ENCODE data around the gene COA1. TPM values are rescaled to one million over a fixed set of nuclear protein-coding genes. Genes with fewer than 3 reads are reported as not detected.
"Not testable (repeated sequence)": the region's sequence is repeated elsewhere in the genome, so short reads cannot be mapped to it uniquely, and the experiment has no call there.

Gene COA1
- total RNA-seq, 2 experiments from 2014 or later, result 78.9 to 79.6 TPM

DNA sequence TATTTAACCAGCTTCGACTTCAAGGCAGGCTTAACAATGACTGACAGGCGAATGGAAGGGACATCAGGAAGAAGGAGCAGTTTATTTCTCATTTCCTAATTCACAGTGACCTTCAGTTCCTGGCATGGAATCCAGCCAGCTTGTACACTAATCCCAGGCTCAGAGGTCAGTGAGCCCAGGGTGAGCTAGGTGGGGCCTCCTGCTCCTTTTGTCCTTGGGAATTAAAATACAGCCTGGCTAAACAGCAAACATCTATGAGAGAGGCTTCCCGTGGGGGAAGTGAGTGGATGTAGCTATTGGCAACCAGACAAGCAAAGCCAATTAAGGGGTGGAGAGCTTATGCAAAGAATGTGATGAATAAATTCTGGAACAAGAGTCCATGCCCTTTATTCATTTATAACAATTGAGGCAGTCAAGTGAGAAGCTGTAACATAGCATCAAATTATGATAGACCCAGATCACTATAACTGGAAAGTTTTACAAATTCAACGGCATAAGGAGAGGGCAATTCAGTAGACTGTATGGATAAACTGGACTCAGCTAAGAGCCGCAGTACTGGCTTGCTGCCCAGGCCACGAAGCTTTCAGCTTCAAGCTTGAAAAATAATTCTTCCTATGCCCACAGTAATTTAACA is 89.3 kb downstream of the COA1 start:
- Mint-ChIP-seq H3K4me1 (ENCODE audit: low read depth) (peaks cover 77% of the 10 kb centered on the region), H3K9me3 (no peaks in the 10 kb centered on the region), H3K27ac (peak overlapping the region; percentile 60), H3K27me3 (no peaks in the 10 kb centered on the region), H3K36me3 (peaks cover 63% of the 10 kb centered on the region), H3K4me3 (no peak overlapping the region)
- ChIA-PET CTCF (interaction anchor here (1.2 to 6.3 kb wide), 6 partner anchors 8 to 60 kb away, joined by 3 to 50 read pairs (median 4); partner anchors contain the start of gene STK17A), POLR2A (interaction anchor here (2.3 kb wide), 1 partner anchor 9 kb away, joined by 13 read pairs; no protein-coding TSS in a partner anchor)
- intact Hi-C loops (cut with micrococcal nuclease), result no loop called here
- DNase-seq, result no peak

DNA sequence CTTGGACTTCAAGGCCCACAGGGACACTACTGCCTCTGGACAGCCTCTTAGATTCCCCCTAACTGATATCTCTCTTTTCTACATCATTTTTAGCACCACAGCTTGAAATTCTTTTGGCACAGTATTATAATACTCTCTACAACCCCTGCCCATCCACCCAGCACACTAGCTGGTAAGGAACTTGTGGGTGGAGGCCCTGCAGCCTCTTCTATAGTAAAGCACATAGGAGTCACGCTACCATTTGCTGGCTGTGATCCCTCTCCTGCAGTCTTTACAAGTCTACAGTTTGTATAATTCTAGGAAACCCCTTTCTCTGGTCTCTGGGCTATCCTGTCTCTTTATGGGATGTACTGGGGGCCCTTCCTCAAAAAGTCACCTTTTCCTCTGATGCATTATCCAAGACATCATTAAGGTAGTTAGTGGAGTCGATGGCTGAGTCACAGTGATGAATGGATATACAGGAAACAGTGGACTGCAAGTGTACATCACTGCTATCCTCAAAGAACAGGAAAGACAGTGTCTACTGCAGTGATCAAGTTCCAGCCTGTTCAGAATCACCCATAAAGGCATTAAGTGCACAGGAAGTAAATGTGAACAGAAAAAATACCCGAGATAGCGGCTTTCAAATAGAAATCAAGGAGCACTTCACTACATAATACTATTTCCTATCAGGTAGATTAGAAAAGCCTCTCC is 92.1 kb downstream of the COA1 start:
- ChIA-PET POLR2A (interaction anchor here (2.3 kb wide), 1 partner anchor 11 kb away, joined by 13 read pairs; no protein-coding TSS in a partner anchor), CTCF (interaction anchor here (1.8 to 6.3 kb wide), 2 partner anchors 55 to 63 kb away, joined by 6 to 50 read pairs; partner anchors contain the start of gene STK17A)
- DNase-seq, result no peak
- peaks cover 73% of the 10 kb centered on the region for H3K4me1 Mint-ChIP-seq (ENCODE audit: low read depth)
- no peaks in the 10 kb centered on the region for H3K9me3 Mint-ChIP-seq
- H3K4me3 Mint-ChIP-seq, result no peak overlapping the region
- H3K27ac Mint-ChIP-seq, result peak overlapping the region; percentile 81
- intact Hi-C loops (cut with micrococcal nuclease), result no loop called here
- H3K27me3 Mint-ChIP-seq, result no peaks in the 10 kb centered on the region
- H3K36me3 Mint-ChIP-seq, result peaks cover 67% of the 10 kb centered on the region

DNA sequence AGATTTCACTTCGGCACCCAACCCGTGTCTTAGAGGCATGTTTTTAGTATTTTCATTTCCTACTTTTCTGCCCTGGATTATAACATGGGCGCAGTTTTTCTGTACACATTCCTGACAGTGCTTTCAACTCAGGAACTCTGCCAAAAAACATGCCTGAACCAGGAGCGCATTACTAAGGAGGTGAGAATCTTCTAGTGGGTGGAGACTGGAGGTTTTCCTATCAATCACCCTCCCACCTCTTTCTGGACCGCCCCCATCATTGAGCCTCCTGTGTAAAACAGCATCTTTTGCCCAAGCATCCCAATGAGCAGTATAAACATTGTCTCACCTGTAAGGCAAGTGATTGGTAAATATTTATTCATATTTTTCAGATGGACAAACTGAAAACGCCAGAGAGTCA is 93.2 kb downstream of the COA1 start:
- no peak for DNase-seq
- Mint-ChIP-seq H3K27ac (peak overlapping the region; percentile 18), H3K36me3 (peaks cover 75% of the 10 kb centered on the region), H3K9me3 (no peaks in the 10 kb centered on the region), H3K27me3 (no peaks in the 10 kb centered on the region), H3K4me1 (ENCODE audit: low read depth) (peaks cover 81% of the 10 kb centered on the region), H3K4me3 (no peak overlapping the region)
- intact Hi-C loops (cut with micrococcal nuclease), result no loop called here
- POLR2A ChIA-PET, result no interaction called here
- CTCF ChIA-PET, result interaction anchor here (1.0 kb wide), 1 partner anchor 53 kb away, joined by 4 read pairs; the partner anchor contains the start of gene STK17A

DNA sequence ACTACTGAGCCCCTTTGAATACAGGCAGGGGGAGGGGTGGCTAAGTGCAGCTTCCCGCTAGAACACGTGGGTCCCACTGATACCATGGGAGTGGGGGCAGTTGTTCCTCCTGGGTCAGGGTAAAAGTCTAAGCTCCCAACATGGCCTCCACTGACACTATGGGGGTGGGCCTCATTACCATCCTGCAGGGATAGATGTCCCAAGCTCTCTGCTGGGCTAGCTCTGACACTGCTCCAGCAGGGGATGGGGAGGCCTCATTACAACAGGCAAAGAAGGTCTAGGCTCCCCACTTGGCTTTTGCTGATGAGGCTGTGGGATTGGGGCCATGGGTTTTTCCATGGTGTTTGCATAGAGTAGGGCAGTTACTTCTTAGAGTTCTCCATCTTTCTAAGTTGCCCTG is 94.9 kb downstream of the COA1 start:
- no peak for DNase-seq
- Mint-ChIP-seq H3K4me3 (no peak overlapping the region), H3K27me3 (no peaks in the 10 kb centered on the region), H3K27ac (peak overlapping the region; percentile 29), H3K9me3 (no peaks in the 10 kb centered on the region), H3K4me1 (ENCODE audit: low read depth) (peaks cover 77% of the 10 kb centered on the region), H3K36me3 (peaks cover 71% of the 10 kb centered on the region)
- ChIA-PET POLR2A (no interaction called here), CTCF (interaction anchor here (0.8 to 1.5 kb wide), 3 partner anchors 11 to 65 kb away, joined by 3 to 5 read pairs (median 4); partner anchors contain the start of gene STK17A)
- intact Hi-C loops (cut with micrococcal nuclease), result no loop called here

DNA sequence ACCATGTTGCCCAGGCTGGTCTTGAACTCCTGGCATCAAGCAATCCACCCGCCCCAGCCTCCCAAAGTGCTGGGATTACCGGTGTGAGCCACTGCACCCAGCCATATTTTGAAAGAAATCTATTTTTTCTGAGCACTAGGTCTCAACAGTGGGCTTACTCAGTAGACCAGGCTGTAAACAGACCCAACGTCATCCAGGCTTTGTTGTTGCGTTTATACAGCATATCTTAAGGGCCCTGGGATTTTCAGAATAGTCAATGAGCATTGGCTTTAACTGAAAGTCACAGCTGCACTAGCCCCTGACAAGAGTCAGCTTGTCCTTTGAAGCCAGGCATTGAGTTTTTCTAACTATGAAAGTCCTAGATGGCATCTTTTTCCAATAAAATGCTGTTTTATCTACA is 96.6 kb downstream of the COA1 start:
- H3K9me3 Mint-ChIP-seq, result no peaks in the 10 kb centered on the region
- H3K36me3 Mint-ChIP-seq, result peaks cover 77% of the 10 kb centered on the region
- POLR2A ChIA-PET, result no interaction called here
- no peak for DNase-seq
- intact Hi-C loops (cut with micrococcal nuclease), result no loop called here
- H3K27me3 Mint-ChIP-seq, result no peaks in the 10 kb centered on the region
- H3K27ac Mint-ChIP-seq, result peak overlapping the region; percentile 23
- H3K4me1 Mint-ChIP-seq (ENCODE audit: low read depth), result peaks cover 79% of the 10 kb centered on the region
- H3K4me3 Mint-ChIP-seq, result no peak overlapping the region
- CTCF ChIA-PET, result interaction anchor here (0.8 to 2.4 kb wide), 5 partner anchors 15 to 73 kb away, joined by 3 to 15 read pairs (median 3); partner anchors contain the start of gene STK17A

DNA sequence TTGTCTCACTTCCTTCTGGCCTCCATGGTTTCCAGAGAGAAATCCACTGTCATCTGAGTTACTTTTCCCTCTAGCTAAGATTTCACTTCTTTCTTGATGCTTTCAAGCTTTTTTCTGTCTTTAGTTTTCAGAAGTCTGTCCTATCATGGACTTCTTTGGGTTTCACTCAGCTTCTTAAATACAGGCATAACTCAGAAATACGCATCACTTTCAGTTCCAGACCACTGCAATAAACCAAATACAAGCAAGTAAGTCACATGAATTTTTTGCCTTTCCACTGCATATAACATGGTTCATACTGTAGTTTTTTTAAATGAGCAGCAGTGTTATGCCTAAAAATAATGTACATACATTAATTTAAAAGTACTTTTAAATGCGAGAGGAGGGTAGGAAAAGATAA is 97.8 kb downstream of the COA1 start:
- Mint-ChIP-seq H3K27me3 (no peaks in the 10 kb centered on the region), H3K9me3 (no peaks in the 10 kb centered on the region), H3K36me3 (peaks cover 75% of the 10 kb centered on the region), H3K4me3 (no peak overlapping the region), H3K4me1 (ENCODE audit: low read depth) (peaks cover 78% of the 10 kb centered on the region), H3K27ac (peak overlapping the region; percentile 60)
- ChIA-PET CTCF (interaction anchor here (1.0 to 2.4 kb wide), 5 partner anchors 19 to 74 kb away, joined by 3 to 15 read pairs (median 4); partner anchors contain the start of gene STK17A), POLR2A (no interaction called here)
- intact Hi-C loops (cut with micrococcal nuclease), result no loop called here
- DNase-seq, result no peak

DNA sequence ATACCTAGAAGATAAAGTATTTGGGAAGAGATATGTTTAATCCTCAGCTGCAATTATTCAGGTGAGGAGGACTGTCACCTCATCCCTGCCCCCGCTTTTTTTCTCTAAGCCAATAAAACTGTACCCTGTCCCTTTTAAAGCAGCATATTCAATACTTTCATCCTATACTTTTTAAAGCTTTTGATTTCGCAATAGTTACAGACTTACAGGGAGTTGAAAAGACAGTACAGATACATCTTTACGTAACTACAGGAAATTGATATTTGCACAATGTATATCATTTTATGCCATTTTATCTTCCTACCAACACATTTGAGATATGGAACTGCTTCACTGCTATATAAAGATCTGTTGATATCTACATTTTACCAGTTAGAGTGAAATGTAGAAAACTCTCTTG is 98.8 kb downstream of the COA1 start:
- peaks cover 79% of the 10 kb centered on the region for H3K36me3 Mint-ChIP-seq

DNA sequence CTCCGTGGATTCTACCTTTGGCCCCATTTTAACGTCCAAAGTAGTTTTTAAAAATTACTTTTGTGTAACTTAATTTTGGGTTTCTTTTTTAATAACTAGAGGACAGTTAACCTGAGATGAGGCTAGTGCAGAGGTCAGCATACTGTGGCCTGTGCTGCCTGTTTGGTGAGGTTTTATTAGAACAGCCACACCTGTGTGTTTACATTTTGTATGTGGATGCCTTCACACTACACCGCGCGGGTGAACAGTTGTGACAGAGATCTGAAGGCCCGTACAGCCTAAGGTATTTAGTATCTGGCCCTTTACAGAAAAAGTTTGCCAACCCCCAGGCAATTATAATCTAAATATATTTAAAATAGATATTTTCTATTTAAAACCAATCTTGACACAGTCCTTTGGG is 99.5 kb downstream of the COA1 start:
- no peaks in the 10 kb centered on the region for H3K27me3 Mint-ChIP-seq
- ChIA-PET CTCF (interaction anchor here (1.1 to 1.4 kb wide), 2 partner anchors 20 to 47 kb away, joined by 4 to 7 read pairs; partner anchors contain the start of gene STK17A), POLR2A (interaction anchor here (0.5 to 1.3 kb wide), 3 partner anchors 40 to 1621 kb away, joined by 3 to 5 read pairs (median 4); partner anchors contain the start of gene STK17A)
- intact Hi-C loops (cut with micrococcal nuclease), result no loop called here
- no peak for DNase-seq
- H3K27ac Mint-ChIP-seq, result no peak overlapping the region
- H3K4me3 Mint-ChIP-seq, result no peak overlapping the region
- H3K4me1 Mint-ChIP-seq (ENCODE audit: low read depth), result peaks cover 82% of the 10 kb centered on the region
- peaks cover 77% of the 10 kb centered on the region for H3K36me3 Mint-ChIP-seq
- H3K9me3 Mint-ChIP-seq, result no peaks in the 10 kb centered on the region

More for the DNA sequence above, 98.8 kb downstream of the COA1 start:
- Mint-ChIP-seq H3K27me3 (no peaks in the 10 kb centered on the region), H3K27ac (peak overlapping the region; percentile 60), H3K4me3 (no peak overlapping the region), H3K9me3 (no peaks in the 10 kb centered on the region), H3K4me1 (ENCODE audit: low read depth) (peaks cover 78% of the 10 kb centered on the region)
- ChIA-PET POLR2A (interaction anchor here (0.6 kb wide), 1 partner anchor 47 kb away, joined by 3 read pairs; the partner anchor contains the start of gene STK17A), CTCF (interaction anchor here (1.1 to 1.5 kb wide), 3 partner anchors 20 to 69 kb away, joined by 4 to 7 read pairs (median 5); partner anchors contain the start of gene STK17A)
- DNase-seq, result no peak
- intact Hi-C loops (cut with micrococcal nuclease), result no loop called here

DNA sequence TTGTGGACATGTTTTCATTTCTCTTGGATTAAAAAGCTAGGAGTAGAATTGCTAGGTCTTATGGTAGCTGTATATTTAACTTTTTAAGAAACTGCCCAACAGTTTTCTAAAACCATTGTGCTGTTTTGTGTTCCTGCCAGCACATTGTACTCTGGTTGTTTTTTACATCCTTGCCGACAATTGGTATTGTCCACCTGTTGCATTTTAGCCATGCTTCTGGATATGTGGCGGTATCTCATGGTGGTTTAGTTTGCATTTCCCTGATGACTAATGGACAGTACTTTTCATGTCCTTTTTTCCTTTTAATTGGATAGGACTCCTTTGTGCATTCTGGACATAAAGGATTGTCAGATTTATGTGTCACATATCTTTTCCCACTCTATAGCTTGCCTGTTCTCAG is 100.9 kb downstream of the COA1 start:
- H3K27me3 Mint-ChIP-seq, result no peaks in the 10 kb centered on the region
- H3K27ac Mint-ChIP-seq, result peak overlapping the region; percentile 16
- H3K4me1 Mint-ChIP-seq (ENCODE audit: low read depth), result peaks cover 86% of the 10 kb centered on the region
- DNase-seq, result no peak
- H3K36me3 Mint-ChIP-seq, result peaks cover 75% of the 10 kb centered on the region
- no peaks in the 10 kb centered on the region for H3K9me3 Mint-ChIP-seq
- CTCF ChIA-PET, result interaction anchor here (0.7 to 4.0 kb wide), 5 partner anchors 11 to 72 kb away, joined by 3 to 42 read pairs (median 5); partner anchors contain the start of gene STK17A
- intact Hi-C loops (cut with micrococcal nuclease), result no loop called here
- POLR2A ChIA-PET, result interaction anchor here (1.0 to 1.4 kb wide), 2 partner anchors 19 to 46 kb away, joined by 3 read pairs; partner anchors contain the start of gene STK17A
- no peak overlapping the region for H3K4me3 Mint-ChIP-seq

DNA sequence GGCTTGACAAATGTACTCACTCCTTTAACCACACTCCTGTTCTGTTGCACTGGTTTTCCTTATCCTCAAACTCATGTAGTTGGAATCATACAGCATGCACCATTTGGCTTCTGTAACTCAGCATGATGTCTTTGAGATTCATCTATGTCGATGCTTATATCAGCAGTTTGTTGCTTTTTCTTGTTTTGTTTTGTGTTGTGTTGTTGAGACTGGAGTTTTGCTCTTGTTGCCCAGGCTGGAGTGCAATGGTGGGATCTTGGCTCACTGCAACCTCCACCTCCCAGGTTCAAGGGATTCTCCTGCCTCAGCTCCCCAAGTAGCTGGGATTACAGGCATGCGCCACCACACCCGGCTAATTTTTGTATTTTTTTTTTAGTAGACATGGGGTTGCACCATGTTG is 101.5 kb downstream of the COA1 start:
- peak overlapping the region; percentile 35 for H3K27ac Mint-ChIP-seq
- peaks cover 74% of the 10 kb centered on the region for H3K36me3 Mint-ChIP-seq
- peaks cover 86% of the 10 kb centered on the region for H3K4me1 Mint-ChIP-seq (ENCODE audit: low read depth)
- H3K9me3 Mint-ChIP-seq; DNase-seq; intact Hi-C loops (cut with micrococcal nuclease); H3K27me3 Mint-ChIP-seq; H3K4me3 Mint-ChIP-seq: not testable (repeated sequence)
- POLR2A ChIA-PET, result interaction anchor here (1.0 kb wide), 1 partner anchor 45 kb away, joined by 3 read pairs; the partner anchor contains the start of gene STK17A
- CTCF ChIA-PET, result interaction anchor here (0.6 to 4.0 kb wide), 4 partner anchors 12 to 542 kb away, joined by 3 to 42 read pairs (median 4); partner anchors contain the start of gene STK17A

DNA sequence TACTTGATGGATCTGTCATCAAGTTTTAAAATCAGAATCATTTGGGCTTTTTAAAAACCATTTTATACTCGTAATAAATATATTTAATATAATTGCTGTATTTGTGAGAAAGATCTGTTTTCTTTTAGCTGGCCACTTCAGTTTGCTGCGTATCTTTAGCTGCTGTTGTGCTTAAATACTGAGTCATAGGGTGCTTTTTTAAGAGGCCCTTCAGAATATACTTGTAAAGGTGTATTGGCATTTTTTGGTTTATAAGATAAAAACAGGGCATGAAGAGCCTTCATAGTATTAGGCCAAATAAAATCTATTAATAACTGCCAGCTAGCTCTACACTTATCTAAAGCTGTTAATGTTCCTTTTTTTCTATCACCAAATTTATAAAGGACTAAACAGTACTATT is 102.6 kb downstream of the COA1 start:
- ChIA-PET POLR2A (interaction anchor here (1.0 kb wide), 1 partner anchor 44 kb away, joined by 3 read pairs; no protein-coding TSS in a partner anchor), CTCF (interaction anchor here (1.5 to 4.0 kb wide), 2 partner anchors 44 to 73 kb away, joined by 6 to 42 read pairs; partner anchors contain the start of gene STK17A)
- no peak for DNase-seq
- no peaks in the 10 kb centered on the region for H3K27me3 Mint-ChIP-seq
- H3K9me3 Mint-ChIP-seq, result no peaks in the 10 kb centered on the region
- peaks cover 87% of the 10 kb centered on the region for H3K4me1 Mint-ChIP-seq (ENCODE audit: low read depth)
- intact Hi-C loops (cut with micrococcal nuclease), result no loop called here
- H3K4me3 Mint-ChIP-seq, result no peak overlapping the region
- H3K36me3 Mint-ChIP-seq, result peaks cover 70% of the 10 kb centered on the region
- H3K27ac Mint-ChIP-seq, result peak overlapping the region; percentile 39
